Measurements from ENCODE around the gene FAM209A.
"Not testable (repeated sequence)": the region's sequence is repeated elsewhere in the genome, so short reads cannot be mapped to it uniquely, and the experiment has no call there.

Gene FAM209A

GRCh38 chr20:56524444-56524843 lies at the start of gene FAM209A:
Gene FAM209A (plus strand): TSS chr20:56524744. CDS start chr20:56524809, 65 bp downstream.
- DNase-seq, result not testable (repeated sequence)

GRCh38 chr20:56483970-56484369 lies 40.6 kb upstream of the FAM209A start:
- no peak for DNase-seq

GRCh38 chr20:56487216-56487615 lies 37.3 kb upstream of the FAM209A start:
- no peak for DNase-seq

GRCh38 chr20:56488566-56488965 lies 36.0 kb upstream of the FAM209A start:
- DNase-seq, result no peak

- DNase-seq, result no peak
Measured at GRCh38 chr20:56501116-56501515, 23.4 kb upstream of the FAM209A start.

- no peak for DNase-seq
Measured at GRCh38 chr20:56503916-56504315, 20.6 kb upstream of the FAM209A start.

- no peak for DNase-seq
Measured at GRCh38 chr20:56504373-56505005, 20.1 kb upstream of the FAM209A start.

GRCh38 chr20:56506103-56506502 lies 18.4 kb upstream of the FAM209A start:
- no peak for DNase-seq

GRCh38 chr20:56511926-56512325 lies 12.6 kb upstream of the FAM209A start:
- DNase-seq, result no peak

GRCh38 chr20:56513161-56514150 lies 11.1 kb upstream of the FAM209A start:
- no peak for DNase-seq

GRCh38 chr20:56516631-56517030 lies 7.9 kb upstream of the FAM209A start:
- DNase-seq, result no peak

- no peak for DNase-seq
Measured at GRCh38 chr20:56517211-56517610, 7.3 kb upstream of the FAM209A start.

- no peak for DNase-seq
Measured at GRCh38 chr20:56517641-56518040, 6.9 kb upstream of the FAM209A start.

- no peak for DNase-seq
Measured at GRCh38 chr20:56518126-56518525, 6.4 kb upstream of the FAM209A start.

GRCh38 chr20:56518721-56519398 lies 5.7 kb upstream of the FAM209A start:
- no peak for DNase-seq

GRCh38 chr20:56519551-56519950 lies 5.0 kb upstream of the FAM209A start:
- DNase-seq, result no peak

- DNase-seq, result no peak
Measured at GRCh38 chr20:56520180-56520579, 4.4 kb upstream of the FAM209A start.

GRCh38 chr20:56520746-56521354 lies 3.7 kb upstream of the FAM209A start:
- not testable (repeated sequence) for DNase-seq

GRCh38 chr20:56522311-56522710 lies 2.2 kb upstream of the FAM209A start:
- DNase-seq, result no peak

- DNase-seq, result no peak
Measured at GRCh38 chr20:56527521-56527920, 3.0 kb downstream of the FAM209A start.

- DNase-seq, result not testable (repeated sequence)
Measured at GRCh38 chr20:56532946-56533345, 8.4 kb downstream of the FAM209A start, which contains the start of gene FAM209B. Gene FAM209B (plus strand): TSS chr20:56533246. CDS start chr20:56533342, 96 bp downstream.

GRCh38 chr20:56537997-56538396 lies 13.5 kb downstream of the FAM209A start:
- DNase-seq, result no peak

GRCh38 chr20:56540415-56540814 lies 15.9 kb downstream of the FAM209A start:
- DNase-seq, result no peak
